ENCODE measurements around the gene FHOD3.

DNA sequence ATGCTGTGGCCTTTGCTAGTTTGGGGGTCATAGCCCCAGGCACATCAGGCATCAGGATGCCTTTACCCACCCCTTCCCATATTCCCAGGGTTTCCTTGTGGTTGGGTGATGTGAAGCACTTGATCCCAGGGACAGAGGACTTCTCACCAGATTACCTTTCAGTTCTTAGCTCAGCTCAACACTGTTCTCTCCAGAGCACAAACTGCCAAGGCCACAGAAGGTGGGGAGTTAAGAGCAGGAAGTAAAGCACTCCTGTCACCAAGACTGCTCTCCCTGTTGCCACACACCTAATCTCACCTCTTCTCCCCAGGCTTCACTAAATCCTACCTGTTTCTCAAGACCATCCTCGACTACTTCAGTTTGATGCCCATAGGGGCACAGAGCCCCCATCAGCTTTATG lies 25.9 kb downstream of the FHOD3 start:
- TF ChIP-seq, protein P1, sequence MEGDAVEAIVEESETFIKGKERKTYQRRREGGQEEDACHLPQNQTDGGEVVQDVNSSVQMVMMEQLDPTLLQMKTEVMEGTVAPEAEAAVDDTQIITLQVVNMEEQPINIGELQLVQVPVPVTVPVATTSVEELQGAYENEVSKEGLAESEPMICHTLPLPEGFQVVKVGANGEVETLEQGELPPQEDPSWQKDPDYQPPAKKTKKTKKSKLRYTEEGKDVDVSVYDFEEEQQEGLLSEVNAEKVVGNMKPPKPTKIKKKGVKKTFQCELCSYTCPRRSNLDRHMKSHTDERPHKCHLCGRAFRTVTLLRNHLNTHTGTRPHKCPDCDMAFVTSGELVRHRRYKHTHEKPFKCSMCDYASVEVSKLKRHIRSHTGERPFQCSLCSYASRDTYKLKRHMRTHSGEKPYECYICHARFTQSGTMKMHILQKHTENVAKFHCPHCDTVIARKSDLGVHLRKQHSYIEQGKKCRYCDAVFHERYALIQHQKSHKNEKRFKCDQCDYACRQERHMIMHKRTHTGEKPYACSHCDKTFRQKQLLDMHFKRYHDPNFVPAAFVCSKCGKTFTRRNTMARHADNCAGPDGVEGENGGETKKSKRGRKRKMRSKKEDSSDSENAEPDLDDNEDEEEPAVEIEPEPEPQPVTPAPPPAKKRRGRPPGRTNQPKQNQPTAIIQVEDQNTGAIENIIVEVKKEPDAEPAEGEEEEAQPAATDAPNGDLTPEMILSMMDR (IDR thresholded peaks at IDR 0.05) = no peak
- TF ChIP-seq EZH2 (IDR thresholded peaks at IDR 0.05; ENCODE audit: borderline replicate concordance, insufficient read depth, low read depth, low read length, poor library complexity, severe bottlenecking) = no peak

All from B cell (primary cell).